Muscle layer of colon (tissue), 2 donors: ENCODE results near the gene PAK1.
"Not testable (repeated sequence)": the region's sequence is repeated elsewhere in the genome, so short reads cannot be mapped to it uniquely, and the experiment has no call there.

Experiments used
- H3K27ac ChIP-seq: one replicate; pipeline ENCODE4 v1.7.0; 2013; ENCODE audit warnings: low read depth, mild to moderate bottlenecking, low read length, moderate library complexity
- H3K27me3 ChIP-seq, 2 donors: one replicate each; pipeline ENCODE4 v1.7.0; 2013; ENCODE audit warnings: low read length in 2 of 2, mild to moderate bottlenecking in 2 of 2; ENCODE audit not compliant: insufficient read depth in 2 of 2, control insufficient read depth in 1 of 2
- H3K36me3 ChIP-seq: one replicate; pipeline ENCODE4 v1.7.0; 2013; ENCODE audit warnings: mild to moderate bottlenecking, low read length; ENCODE audit not compliant: insufficient read depth
- H3K4me1 ChIP-seq: one replicate; pipeline ENCODE4 v1.7.0; 2013; ENCODE audit warnings: mild to moderate bottlenecking, low read length; ENCODE audit not compliant: insufficient read depth
- H3K4me3 ChIP-seq, 2 donors: one replicate each; pipeline ENCODE4 v1.7.0; 2013; ENCODE audit warnings: low read length in 2 of 2, low read depth in 1 of 2, mild to moderate bottlenecking in 1 of 2, moderate library complexity in 1 of 2
- H3K9ac ChIP-seq: one replicate; pipeline ENCODE4 v1.7.0; 2013; ENCODE audit warnings: low read length
- H3K9me3 ChIP-seq: one replicate; pipeline ENCODE4 v1.7.0; 2013; ENCODE audit warnings: mild to moderate bottlenecking, low read length
- donor health status: abdominal sarcoma.
- donor health status: Adenocarcinoma of cecum.

The PAK1 gene

GRCh38 chr11:77506857-77507256, 33.0 kb upstream of the PAK1 start:
- H3K27ac ChIP-seq: no peak overlapping the region
- no peaks in the 10 kb centered on the region for H3K27me3 ChIP-seq
- no peaks in the 10 kb centered on the region for H3K9me3 ChIP-seq
- H3K4me1 ChIP-seq: peaks cover 8% of the 10 kb centered on the region
- H3K36me3 ChIP-seq: no peaks in the 10 kb centered on the region
- H3K4me3 ChIP-seq: no peak overlapping the region
- no peak overlapping the region for H3K9ac ChIP-seq

- no peaks in the 10 kb centered on the region for H3K9me3 ChIP-seq
- H3K4me1 ChIP-seq: peaks cover 8% of the 10 kb centered on the region
- no peaks in the 10 kb centered on the region for H3K36me3 ChIP-seq
- no peaks in the 10 kb centered on the region for H3K27me3 ChIP-seq
- H3K4me3 ChIP-seq: no peak overlapping the region
- no peak overlapping the region for H3K9ac ChIP-seq
- no peak overlapping the region for H3K27ac ChIP-seq
These were observed 32.1 kb upstream of the PAK1 start for GRCh38 chr11:77505956-77506355.

GRCh38 chr11:77503006-77503405, 29.1 kb upstream of the PAK1 start:
- Histone ChIP-seq H3K9me3 (no peaks in the 10 kb centered on the region), H3K9ac (no peak overlapping the region), H3K4me1 (peaks cover 8% of the 10 kb centered on the region), H3K27ac (no peak overlapping the region), H3K27me3 (no peaks in the 10 kb centered on the region), H3K4me3 (no peak overlapping the region), H3K36me3 (no peaks in the 10 kb centered on the region)

GRCh38 chr11:77502346-77502905, 28.5 kb upstream of the PAK1 start:
- Histone ChIP-seq H3K27me3 (no peaks in the 10 kb centered on the region), H3K9me3 (no peaks in the 10 kb centered on the region), H3K27ac (no peak overlapping the region), H3K9ac (no peak overlapping the region), H3K4me3 (no peak overlapping the region), H3K36me3 (no peaks in the 10 kb centered on the region), H3K4me1 (peaks cover 8% of the 10 kb centered on the region)

GRCh38 chr11:77501758-77502157, 27.9 kb upstream of the PAK1 start:
- H3K27me3 ChIP-seq: no peaks in the 10 kb centered on the region
- H3K36me3 ChIP-seq: no peaks in the 10 kb centered on the region
- peaks cover 8% of the 10 kb centered on the region for H3K4me1 ChIP-seq
- H3K27ac ChIP-seq: no peak overlapping the region
- H3K9me3 ChIP-seq: no peaks in the 10 kb centered on the region
- H3K4me3 ChIP-seq: no peak overlapping the region
- no peak overlapping the region for H3K9ac ChIP-seq

- Histone ChIP-seq H3K36me3 (no peaks in the 10 kb centered on the region), H3K4me1 (peaks cover 2% of the 10 kb centered on the region), H3K27me3 (no peaks in the 10 kb centered on the region), H3K27ac (no peak overlapping the region), H3K9ac (no peak overlapping the region), H3K4me3 (no peak overlapping the region), H3K9me3 (no peaks in the 10 kb centered on the region)
These were observed 23.5 kb upstream of the PAK1 start for GRCh38 chr11:77497368-77497767.

- H3K36me3 ChIP-seq: no peaks in the 10 kb centered on the region
- H3K27ac ChIP-seq: no peak overlapping the region
- no peaks in the 10 kb centered on the region for H3K27me3 ChIP-seq
- H3K9ac ChIP-seq: no peak overlapping the region
- H3K4me3 ChIP-seq: no peak overlapping the region
- no peaks in the 10 kb centered on the region for H3K9me3 ChIP-seq
- H3K4me1 ChIP-seq: no peaks in the 10 kb centered on the region
These were observed 21.6 kb upstream of the PAK1 start for GRCh38 chr11:77495526-77495925.

- H3K4me3 ChIP-seq, H3K27me3 ChIP-seq: not testable (repeated sequence)
These were observed 16.1 kb upstream of the PAK1 start for GRCh38 chr11:77490035-77490434.

GRCh38 chr11:77487790-77488189, 13.9 kb upstream of the PAK1 start:
- Histone ChIP-seq H3K27me3 (no peaks in the 10 kb centered on the region), H3K36me3 (no peaks in the 10 kb centered on the region), H3K4me1 (no peaks in the 10 kb centered on the region), H3K4me3 (no peak overlapping the region), H3K9ac (no peak overlapping the region), H3K27ac (no peak overlapping the region), H3K9me3 (no peaks in the 10 kb centered on the region)

More at GRCh38 chr11:77490035-77490434, 16.1 kb upstream of the PAK1 start:
- not testable (repeated sequence) for H3K9ac ChIP-seq, H3K27ac ChIP-seq, H3K4me1 ChIP-seq, H3K9me3 ChIP-seq, H3K36me3 ChIP-seq

GRCh38 chr11:77479746-77480352, 6.0 kb upstream of the PAK1 start:
- Histone ChIP-seq H3K9me3 (no peaks in the 10 kb centered on the region), H3K27ac (no peak overlapping the region), H3K9ac (no peak overlapping the region), H3K4me1 (no peaks in the 10 kb centered on the region), H3K36me3 (no peaks in the 10 kb centered on the region), H3K27me3 (no peaks in the 10 kb centered on the region), H3K4me3 (no peak overlapping the region)

- H3K4me1 ChIP-seq: no peaks in the 10 kb centered on the region
- H3K9ac ChIP-seq: no peak overlapping the region
- no peak overlapping the region for H3K4me3 ChIP-seq
- H3K27ac ChIP-seq: no peak overlapping the region
- no peaks in the 10 kb centered on the region for H3K36me3 ChIP-seq
- H3K9me3 ChIP-seq: no peaks in the 10 kb centered on the region
- H3K27me3 ChIP-seq: no peaks in the 10 kb centered on the region
These were observed 1.3 kb upstream of the PAK1 start for GRCh38 chr11:77475206-77475605.

- no peaks in the 10 kb centered on the region for H3K4me1 ChIP-seq
- no peaks in the 10 kb centered on the region for H3K36me3 ChIP-seq
- no peaks in the 10 kb centered on the region for H3K27me3 ChIP-seq
- H3K4me3 ChIP-seq: peak overlapping the region; percentile 51 to 60
- H3K27ac ChIP-seq: no peak overlapping the region
- H3K9me3 ChIP-seq: no peaks in the 10 kb centered on the region
- no peak overlapping the region for H3K9ac ChIP-seq
These were observed 778 bp upstream of the PAK1 start for GRCh38 chr11:77474684-77475060.
